H54 (cell line): ENCODE measurements around the gene PDCD10.

Experiments
- DNase-seq: peaks from one replicate; pipeline ENCODE4 v3.0.0; 2011; ENCODE audit warnings: low spot score, mixed read lengths; ENCODE audit not compliant: insufficient read length
- FAIRE-seq: peaks from 3 replicates; lab custom pipeline; 2011; peaks lifted over from hg19 to GRCh38; lab: Jason Lieb, UNC
- POLR2A ChIP-seq: IDR thresholded peaks from 2 replicates; pipeline ENCODE4 v1.6.1; 2011; ENCODE audit warnings: low read depth, mild to moderate bottlenecking, low read length

Gene PDCD10

GRCh38 chr3:167650459-167650858 is 84.2 kb downstream of the PDCD10 start:
- FAIRE-seq (no peak), DNase-seq (no peak)
- TF ChIP-seq POLR2A = no peak

- FAIRE-seq (no peak), DNase-seq (no peak)
- TF ChIP-seq POLR2A = no peak
Measured at GRCh38 chr3:167649746-167650145, 84.9 kb downstream of the PDCD10 start.

GRCh38 chr3:167644611-167645010 is 90.1 kb downstream of the PDCD10 start:
- DNase-seq (no peak), FAIRE-seq (no peak)
- TF ChIP-seq POLR2A = no peak
